ENCODE measurements around the gene PUS7.

GRCh38 chr7:105457619-105458225 is 64.3 kb downstream of the PUS7 start:
- TF ChIP-seq CTCF (IDR thresholded peaks at IDR 0.05) (no peak), GABPA (IDR thresholded peaks at IDR 0.05; ENCODE audit: low read depth) (no peak), IRF3 (IDR thresholded peaks at IDR 0.05; ENCODE audit: low read depth, low read length) (no peak), YY1 (IDR thresholded peaks at IDR 0.05; ENCODE audit: low read depth) (no peak), MAX (IDR thresholded peaks at IDR 0.05; ENCODE audit: low read depth) (no peak), POLR2AphosphoS5 (IDR thresholded peaks at IDR 0.05; ENCODE audit: low read depth, low read length) (no peak), TCF12 (IDR thresholded peaks at IDR 0.05) (no peak), CHD2 (IDR thresholded peaks at IDR 0.05; ENCODE audit: low read length, partially characterized antibody) (no peak)
